GM12864 (cell line): ENCODE results near the gene BTG4.

Experiments used
- DNase-seq: peaks from one replicate; pipeline ENCODE4 v3.0.0-alpha.2; 2011; ENCODE audit warnings: low read depth
- H3K4me3 ChIP-seq: 2 replicates; pipeline ENCODE4 v1.5.1; 2011; ENCODE audit warnings: mild to moderate bottlenecking, low read depth, low read length, control low read depth
- TF ChIP-seq, protein P1 (sequence below): IDR thresholded peaks from 2 replicates; pipeline ENCODE4 v1.5.1; 2011; ENCODE audit warnings: low read depth, mild to moderate bottlenecking, moderate library complexity, low read length, control low read depth, inconsistent platforms; ENCODE audit errors: missing control alignments

Gene BTG4

DNA sequence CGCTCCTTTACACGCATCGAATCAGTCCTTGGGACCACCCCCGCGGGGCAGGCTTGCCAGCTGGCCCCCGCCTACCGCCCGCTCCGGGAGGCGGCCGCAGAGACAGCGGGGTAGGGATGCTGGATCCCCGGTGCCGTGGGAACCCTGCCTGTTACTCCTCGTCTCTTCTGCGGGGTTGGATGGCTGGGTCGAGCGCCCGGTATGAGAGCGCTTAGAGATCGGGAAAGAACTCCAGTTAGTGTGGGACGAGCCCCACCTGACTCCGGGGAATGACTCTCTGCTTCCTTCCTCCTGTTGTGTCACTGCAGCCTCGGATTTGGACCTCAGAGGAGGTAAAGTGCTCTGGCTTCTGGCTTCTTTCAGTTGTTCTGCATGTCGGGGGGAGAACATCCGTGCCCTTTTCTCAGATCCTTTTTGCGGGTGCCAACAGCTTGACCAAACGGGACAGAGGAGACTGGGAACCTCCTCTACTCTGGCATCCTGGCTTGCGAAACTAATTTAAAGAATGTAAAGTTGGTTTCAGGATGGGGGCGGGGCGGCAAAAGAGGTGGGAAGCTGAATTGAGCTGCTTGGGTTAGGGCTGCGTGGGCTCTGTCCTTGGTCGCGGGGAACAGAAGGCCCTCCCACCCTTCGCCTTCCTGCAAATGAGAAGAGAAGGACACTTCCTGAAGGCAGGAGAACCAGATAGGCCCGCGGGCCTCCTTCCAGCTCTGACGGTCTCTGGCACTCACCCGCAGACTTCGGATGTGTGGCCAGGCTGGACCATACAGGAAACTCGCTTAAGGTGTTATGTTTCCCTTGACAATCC is 29.3 kb upstream of the BTG4 start:
- TF ChIP-seq, protein P1, sequence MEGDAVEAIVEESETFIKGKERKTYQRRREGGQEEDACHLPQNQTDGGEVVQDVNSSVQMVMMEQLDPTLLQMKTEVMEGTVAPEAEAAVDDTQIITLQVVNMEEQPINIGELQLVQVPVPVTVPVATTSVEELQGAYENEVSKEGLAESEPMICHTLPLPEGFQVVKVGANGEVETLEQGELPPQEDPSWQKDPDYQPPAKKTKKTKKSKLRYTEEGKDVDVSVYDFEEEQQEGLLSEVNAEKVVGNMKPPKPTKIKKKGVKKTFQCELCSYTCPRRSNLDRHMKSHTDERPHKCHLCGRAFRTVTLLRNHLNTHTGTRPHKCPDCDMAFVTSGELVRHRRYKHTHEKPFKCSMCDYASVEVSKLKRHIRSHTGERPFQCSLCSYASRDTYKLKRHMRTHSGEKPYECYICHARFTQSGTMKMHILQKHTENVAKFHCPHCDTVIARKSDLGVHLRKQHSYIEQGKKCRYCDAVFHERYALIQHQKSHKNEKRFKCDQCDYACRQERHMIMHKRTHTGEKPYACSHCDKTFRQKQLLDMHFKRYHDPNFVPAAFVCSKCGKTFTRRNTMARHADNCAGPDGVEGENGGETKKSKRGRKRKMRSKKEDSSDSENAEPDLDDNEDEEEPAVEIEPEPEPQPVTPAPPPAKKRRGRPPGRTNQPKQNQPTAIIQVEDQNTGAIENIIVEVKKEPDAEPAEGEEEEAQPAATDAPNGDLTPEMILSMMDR = no peak
- H3K4me3 ChIP-seq = no peak overlapping the region
- DNase-seq = no peak

DNA sequence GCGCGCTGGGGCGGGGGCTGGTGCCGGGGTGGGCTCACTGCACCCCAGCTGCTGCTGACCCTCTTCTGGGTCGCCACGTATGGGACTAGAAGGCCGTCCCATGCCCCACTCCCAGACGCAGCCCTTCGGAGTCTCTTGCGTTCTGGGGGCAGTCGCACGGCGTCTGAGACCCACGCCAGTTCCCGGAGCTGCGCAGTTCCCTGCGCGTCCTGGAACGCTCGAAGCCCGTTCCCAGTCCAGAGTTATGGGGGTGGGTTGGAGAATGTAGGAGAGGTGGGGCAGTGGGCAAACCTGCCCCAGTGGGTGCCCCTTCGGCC is 28.7 kb upstream of the BTG4 start:
- DNase-seq = no peak
- no peak overlapping the region for H3K4me3 ChIP-seq
- TF ChIP-seq, protein P1 = no peak

DNA sequence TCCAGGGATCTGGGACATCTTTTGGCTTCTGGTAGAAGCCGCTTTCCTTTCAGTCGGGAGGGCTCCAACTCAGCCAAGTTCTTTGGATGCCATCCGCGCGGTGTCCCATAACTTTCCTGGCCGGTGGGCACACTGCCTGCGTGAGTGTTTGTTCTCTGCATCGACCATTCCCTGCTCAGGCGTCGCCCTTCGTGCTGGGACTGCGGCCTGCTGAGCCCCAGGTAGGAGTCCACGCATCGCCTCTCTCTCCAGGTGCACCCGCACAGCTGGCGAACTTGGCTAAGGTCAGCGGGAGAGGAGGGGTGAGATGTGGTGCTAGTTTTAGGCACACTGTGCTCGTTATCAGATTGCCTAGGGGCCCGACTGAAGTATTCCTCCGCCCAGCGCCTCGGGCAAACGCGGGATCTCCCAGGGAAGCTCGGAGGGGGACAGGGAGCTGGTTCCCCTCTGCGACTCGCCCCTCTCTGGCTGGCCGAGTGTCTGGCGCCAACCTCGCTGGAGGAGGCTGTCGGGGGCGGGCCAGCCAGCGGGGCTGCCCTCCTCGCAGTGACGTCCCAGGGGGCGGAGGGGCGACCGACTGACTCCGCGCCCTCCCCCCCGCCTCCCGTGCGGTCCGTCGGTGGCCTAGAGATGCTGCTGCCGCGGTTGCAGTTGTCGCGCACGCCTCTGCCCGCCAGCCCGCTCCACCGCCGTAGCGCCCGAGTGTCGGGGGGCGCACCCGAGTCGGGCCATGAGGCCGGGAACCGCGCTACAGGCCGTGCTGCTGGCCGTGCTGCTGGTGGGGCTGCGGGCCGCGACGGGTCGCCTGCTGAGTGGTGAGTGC is 28.1 kb upstream of the BTG4 start, which contains the start of gene LAYN:
TSS of gene LAYN (plus strand) at position 607 of the 823 bp plus-strand sequence. CDS start at position 731, 124 bp downstream.
- no peak within 1 kb of the TSS for H3K4me3 ChIP-seq
- no peak for DNase-seq
- TF ChIP-seq, protein P1 = no peak

DNA sequence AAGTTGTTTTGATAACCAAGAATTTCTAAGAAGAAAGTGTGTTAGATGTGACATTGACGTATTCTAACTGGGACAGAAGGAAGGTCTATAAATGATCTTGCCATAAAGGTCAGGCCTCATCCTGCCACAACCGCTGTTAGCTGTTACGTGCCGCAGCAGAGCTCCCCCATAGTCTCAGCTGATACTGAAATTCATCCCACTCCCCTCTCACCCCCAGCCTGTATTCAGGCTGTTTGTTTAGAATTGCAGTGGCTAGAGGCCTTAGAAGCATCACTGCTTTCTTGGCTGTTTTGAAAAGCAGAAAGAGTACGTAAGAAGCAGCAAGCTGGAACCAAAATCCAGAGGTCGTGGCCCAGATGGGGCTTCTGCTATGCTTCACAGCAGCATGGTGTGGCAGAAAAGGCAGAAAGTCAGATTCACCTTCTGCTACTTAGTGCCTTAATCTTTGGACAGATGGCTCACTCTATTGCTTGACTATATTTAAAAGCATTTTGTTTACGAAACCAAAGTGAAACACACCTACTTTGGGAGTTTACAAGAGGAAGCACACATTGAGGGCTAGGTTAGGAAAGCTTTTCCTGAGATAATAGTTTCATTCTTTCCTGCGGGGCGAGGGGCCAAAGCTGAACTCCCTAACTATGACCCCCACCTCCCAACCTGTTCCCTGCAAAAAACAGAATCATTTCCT is 27.4 kb upstream of the BTG4 start:
- no peak for DNase-seq
- H3K4me3 ChIP-seq = no peak overlapping the region

DNA sequence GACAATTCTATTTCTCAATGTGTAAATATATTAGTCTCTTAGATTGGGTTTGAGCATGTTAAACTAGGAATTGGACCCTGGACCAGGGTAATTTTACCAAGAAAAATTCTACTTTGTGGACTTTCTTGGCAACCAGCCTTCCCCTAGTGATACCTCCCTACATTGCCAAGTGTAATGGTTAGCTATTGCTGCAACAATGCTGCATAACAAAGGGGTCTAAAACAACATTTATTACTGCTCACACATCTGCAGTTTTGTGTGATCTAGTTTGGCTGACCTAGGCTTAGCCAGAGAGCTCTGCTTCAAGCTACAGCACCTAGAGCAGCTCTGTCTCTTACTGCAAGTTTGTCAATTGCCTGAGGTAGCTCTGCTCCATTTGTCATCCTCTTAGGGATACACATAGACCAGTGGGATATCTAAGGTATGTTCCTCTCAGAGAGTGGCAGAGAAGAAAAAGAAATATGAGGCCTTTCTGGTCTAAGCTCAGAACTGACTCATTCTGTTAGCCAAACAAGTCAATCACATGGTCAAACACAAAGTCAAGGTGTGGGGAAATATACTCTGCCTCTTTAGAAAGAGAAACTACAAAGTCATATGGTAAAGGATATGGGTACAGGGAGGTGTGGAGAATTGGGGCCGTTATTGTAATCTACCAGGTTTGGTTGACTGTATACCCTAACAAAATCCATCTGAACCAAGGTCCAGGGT is 26.4 kb upstream of the BTG4 start:
- DNase-seq = no peak
- no peak overlapping the region for H3K4me3 ChIP-seq
- TF ChIP-seq, protein P1 = no peak

More for the DNA sequence above, 27.4 kb upstream of the BTG4 start:
- TF ChIP-seq, protein P1 = no peak

DNA sequence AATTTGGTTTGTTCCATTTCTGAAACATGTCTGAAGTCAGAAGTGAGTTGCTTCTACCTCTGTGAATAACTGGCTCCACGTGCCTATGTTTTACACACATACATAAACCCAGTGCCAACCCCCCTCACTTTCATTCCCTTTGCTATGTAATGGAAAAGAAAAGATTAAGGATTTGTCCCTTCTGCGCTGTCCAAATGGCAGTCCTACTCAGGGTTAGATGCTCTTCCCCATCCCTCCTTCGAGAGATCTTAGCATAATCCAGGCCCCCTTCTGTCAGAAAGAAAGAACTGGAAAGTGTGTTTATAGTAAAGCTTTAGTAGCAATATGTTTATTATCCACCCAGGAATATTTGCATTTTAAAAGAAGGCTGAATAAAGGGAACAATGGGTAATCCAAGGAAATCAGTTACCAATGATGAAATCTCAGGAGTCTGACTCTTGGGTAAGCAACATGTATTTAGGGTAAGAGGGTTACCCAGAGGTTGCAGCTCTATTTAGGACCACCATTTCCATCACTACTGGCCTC is 25.2 kb upstream of the BTG4 start:
- H3K4me3 ChIP-seq = no peak overlapping the region
- DNase-seq = no peak
- TF ChIP-seq, protein P1 = no peak
